IMR-90 (cell line): ENCODE measurements around the gene CASP3. TPM values are rescaled to one million over a fixed set of nuclear protein-coding genes. Genes with fewer than 3 reads are reported as not detected.

Experiments
- ATAC-seq: fragments of 200-7000 bp; cut with Tn5 transposase; 2 replicates; pipeline ENCODE4 v1.9.1; 2020; ENCODE audit warnings: low read depth, mild to moderate bottlenecking, moderate library complexity
- BruUV-seq: library from RNA; stranded (reverse); fragments of 400-500 nt; replicated peaks from 2 replicates; lab custom pipeline; 2021; lab: Mats Ljungman, UMichigan
- CTCF ChIA-PET: fragments of 300-600 bp; formaldehyde crosslinking; extraction: SDS; loops from one replicate; lab custom pipeline; 2021; ENCODE audit warnings: antibody characterized with exemption; lab: Yijun Ruan, JAX
- POLR2A ChIA-PET: fragments of 300-600 bp; sonication (Branson Sonifier 250); formaldehyde crosslinking; loops from one replicate; lab custom pipeline; 2022; ENCODE audit warnings: antibody characterized with exemption; ENCODE audit not compliant: unreplicated experiment; lab: Charles Lee
- DNase-seq: peaks from one replicate; pipeline ENCODE4 v3.0.0; 2013
- H2AFZ ChIP-seq: replicated peaks from 2 replicates; pipeline ENCODE3; 2013; ENCODE audit warnings: low read length, mild to moderate bottlenecking; ENCODE audit not compliant: poor library complexity
- H2AK5ac ChIP-seq: 2 replicates; pipeline ENCODE4 v1.6.1; 2013; ENCODE audit warnings: low read depth, low read length, inconsistent platforms
- H2AK9ac ChIP-seq: replicated peaks from 2 replicates; pipeline ENCODE3; 2013; ENCODE audit warnings: mild to moderate bottlenecking, low read depth, low read length, moderate library complexity; ENCODE audit not compliant: poor library complexity
- H2BK120ac ChIP-seq: 2 replicates; pipeline ENCODE4 v1.6.1; 2013; ENCODE audit warnings: low read depth, low read length, inconsistent platforms
- H2BK15ac ChIP-seq: 3 replicates; pipeline ENCODE4 v1.6.1; 2013; ENCODE audit warnings: low read depth, low read length, inconsistent platforms
- H2BK20ac ChIP-seq: 2 replicates; pipeline ENCODE4 v1.6.1; 2013; ENCODE audit warnings: low read depth, mild to moderate bottlenecking, inconsistent platforms, low read length, moderate library complexity
- H2BK5ac ChIP-seq: 2 replicates; pipeline ENCODE4 v1.6.1; 2013; ENCODE audit warnings: mild to moderate bottlenecking, low read depth, low read length, inconsistent platforms; ENCODE audit not compliant: poor library complexity, severe bottlenecking
- H3K14ac ChIP-seq: replicated peaks from 2 replicates; pipeline ENCODE4 v1.6.1; 2013; ENCODE audit warnings: low read depth, low read length, inconsistent platforms
- H3K18ac ChIP-seq: 2 replicates; pipeline ENCODE4 v1.6.1; 2013; ENCODE audit warnings: low read depth, low read length, control low read depth
- H3K23ac ChIP-seq: 2 replicates; pipeline ENCODE4 v1.6.1; 2013; ENCODE audit warnings: low read depth, low read length, inconsistent platforms
- H3K27ac ChIP-seq: 2 replicates; pipeline ENCODE4 v1.5.1; 2013; ENCODE audit warnings: mild to moderate bottlenecking, control low read depth, low read length; ENCODE audit not compliant: insufficient read depth
- H3K27me3 ChIP-seq: 2 replicates; pipeline ENCODE4 v1.6.1; 2013; ENCODE audit warnings: low read length; ENCODE audit not compliant: control insufficient read depth, insufficient read depth
- H3K36me3 ChIP-seq: 2 replicates; pipeline ENCODE4 v1.6.1; 2013; ENCODE audit warnings: low read length, mixed read lengths; ENCODE audit not compliant: control insufficient read depth, insufficient read depth
- H3K4ac ChIP-seq: 2 replicates; pipeline ENCODE4 v1.6.1; 2013; ENCODE audit warnings: low read depth, low read length, inconsistent platforms
- H3K4me1 ChIP-seq: 2 replicates; pipeline ENCODE4 v1.6.1; 2013; ENCODE audit warnings: low read length, mixed read lengths; ENCODE audit not compliant: control insufficient read depth, insufficient read depth
- H3K4me2 ChIP-seq: 2 replicates; pipeline ENCODE4 v1.6.1; 2013; ENCODE audit warnings: low read depth, mild to moderate bottlenecking, control low read depth, low read length, moderate library complexity
- H3K4me3 ChIP-seq: 2 replicates; pipeline ENCODE4 v1.5.1; 2013; ENCODE audit warnings: low read depth, mild to moderate bottlenecking, control low read depth, low read length, moderate library complexity; ENCODE audit not compliant: insufficient read depth
- H3K56ac ChIP-seq: 2 replicates; pipeline ENCODE4 v1.6.1; 2013; ENCODE audit warnings: low read length, inconsistent platforms; ENCODE audit not compliant: insufficient read depth; ENCODE audit errors: extremely low read depth
- H3K79me1 ChIP-seq, 2 experiments: 2 replicates each; pipeline ENCODE4 v1.6.1; 2013; ENCODE audit warnings: low read length in 2 of 2, inconsistent platforms in 1 of 2, low read depth in 1 of 2
- H3K9ac ChIP-seq: 2 replicates; pipeline ENCODE4 v1.6.1; 2013; ENCODE audit warnings: low read depth, low read length, control low read depth
- H3K9me1 ChIP-seq: 2 replicates; pipeline ENCODE4 v1.6.1; 2013; ENCODE audit warnings: low read length, inconsistent platforms; ENCODE audit not compliant: insufficient read depth
- H3K9me3 ChIP-seq: 2 replicates; pipeline ENCODE4 v1.6.1; 2013; ENCODE audit warnings: low read length; ENCODE audit not compliant: control insufficient read depth, insufficient read depth
- H4K20me1 ChIP-seq: 2 replicates; pipeline ENCODE4 v1.6.1; 2013; ENCODE audit warnings: low read length, inconsistent platforms; ENCODE audit not compliant: insufficient read depth
- H4K5ac ChIP-seq: 2 replicates; pipeline ENCODE4 v1.6.1; 2013; ENCODE audit warnings: mild to moderate bottlenecking, low read depth, low read length, control low read depth
- H4K8ac ChIP-seq, 2 experiments: 2 replicates each; pipeline ENCODE4 v1.6.1; 2013; ENCODE audit warnings: low read depth in 2 of 2, low read length in 2 of 2, control low read depth in 1 of 2, inconsistent platforms in 1 of 2
- H4K91ac ChIP-seq: 2 replicates; pipeline ENCODE4 v1.6.1; 2013; ENCODE audit warnings: low read depth, low read length, inconsistent platforms; ENCODE audit not compliant: insufficient read depth
- POLR2A ChIP-seq: IDR thresholded peaks from 2 replicates; pipeline ENCODE4 v1.6.1; 2012; ENCODE audit warnings: mild to moderate bottlenecking, low read depth, low read length
- whole genome bisulfite sequencing, 2 experiments: methylation state at CpG; one replicate each; pipeline versions ENCODE4 v1.1.5 to v1.1.7; 2013; ENCODE audit warnings: missing lambda C conversion rate in 2 of 2; ENCODE audit not compliant: insufficient read length in 1 of 2; ENCODE audit errors: extremely low coverage in 2 of 2; 5-methylcytosine and 5-hydroxymethylcytosine counted together
- dilution Hi-C: fragments of 300-500 bp; cut with HindIII; formaldehyde crosslinking; loops from one replicate; pipeline ENCODE4 v1.14.3; 2018; ENCODE audit warnings: low sequenced_read_pairs; ENCODE audit not compliant: unreplicated experiment
- in situ Hi-C: fragments of 300-500 bp; cut with MboI; formaldehyde crosslinking; loops from 3 replicates; pipeline ENCODE4 v1.14.3; 2019; ENCODE audit warnings: low sequenced_read_pairs, inconsistent platforms, mixed read lengths
- intact Hi-C: fragments of 100-400 bp; cut with micrococcal nuclease; formaldehyde crosslinking; loops from 2 replicates; pipeline ENCODE4 v1.10.0; 2022
- polyA plus RNA-seq, 3 experiments: library from polyadenylated mRNA; depleted of rRNA; stranded (reverse); fragments of >200 nt; gene quantifications; 2 replicates each; pipeline ENCODE4 v1.2.3, GENCODE V29; 2012; ENCODE audit warnings: low replicate concordance in 1 of 3
- total RNA-seq: library from RNA; depleted of rRNA; stranded (reverse); fragments of >200 nt; gene quantifications from 2 replicates; pipeline ENCODE4 v1.2.3, GENCODE V29; 2012

CASP3 gene
- total and polyA plus RNA-seq, 2 of the 4 experiments (the other 2 are of a cell fraction): 26.7 to 27.4 TPM

DNA sequence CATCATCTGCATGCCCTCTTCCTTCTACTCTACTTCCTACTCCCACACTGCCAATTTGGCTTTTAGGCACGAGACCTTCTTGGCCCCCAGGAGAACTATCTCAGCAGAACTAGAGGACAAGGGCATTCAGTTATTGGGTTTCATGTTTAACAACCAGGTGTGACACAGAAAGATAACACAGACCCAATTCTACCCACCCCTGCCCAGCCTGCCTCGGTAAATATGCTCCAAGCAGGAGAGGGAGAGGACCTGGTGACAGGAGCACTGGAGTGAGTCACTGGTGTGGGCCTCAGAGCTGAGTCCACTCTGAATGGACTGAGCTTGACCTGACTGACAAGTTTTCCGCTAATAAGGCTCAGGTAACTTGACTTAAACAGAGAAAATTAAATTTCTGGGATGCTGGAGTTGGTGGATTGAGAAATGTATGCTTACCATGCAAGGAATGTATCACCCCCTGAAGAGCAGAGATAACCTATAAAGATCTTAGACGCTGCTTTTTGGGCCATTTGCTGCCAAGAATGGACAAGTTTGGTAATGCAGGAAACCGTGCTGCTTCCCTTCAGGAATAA is 52.5 kb downstream of the CASP3 start:
- Histone ChIP-seq H2AK9ac (no peak overlapping the region), H3K27me3 (no peaks in the 10 kb centered on the region), H2BK5ac (no peak overlapping the region), H3K79me1 (no peaks in the 10 kb centered on the region), H3K4me3 (no peak overlapping the region), H4K20me1 (no peaks in the 10 kb centered on the region), H3K23ac (no peak overlapping the region), H3K9me3 (no peaks in the 10 kb centered on the region), H2BK20ac (no peak overlapping the region), H4K8ac (no peak overlapping the region), H3K9ac (no peak overlapping the region), H2BK120ac (no peak overlapping the region), H3K56ac (no peak overlapping the region), H4K91ac (no peak overlapping the region), H3K18ac (no peak overlapping the region), H2AK5ac (no peak overlapping the region), H2AFZ (no peak overlapping the region), H4K5ac (no peak overlapping the region), H3K27ac (no peak overlapping the region), H3K4me2 (no peak overlapping the region), H3K36me3 (no peaks in the 10 kb centered on the region), H2BK15ac (no peak overlapping the region), H3K4ac (no peak overlapping the region), H3K14ac (no peak overlapping the region), H3K4me1 (peaks cover 3% of the 10 kb centered on the region; the same call in 1 of the 2 replicates), H3K9me1 (no peaks in the 10 kb centered on the region)
- ChIA-PET CTCF (no interaction called here), POLR2A (no interaction called here)
- ATAC-seq: no peak
- intact Hi-C loops (no loop called here), in situ Hi-C loops (no loop called here), dilution Hi-C loops (no loop called here)
- TF ChIP-seq POLR2A: no peak
- no CpG with 5 or more reads among the region's 5 CpGs for WGBS, 2 experiments
- no TSS peak for BruUV-seq
- DNase-seq: no peak
